Erythroblast (primary cell): Measurements from ENCODE around the gene CACNA1C.

Experiments
- GATA1 ChIP-seq: IDR thresholded peaks from 2 replicates; pipeline ENCODE4 v1.6.1; 2011; ENCODE audit warnings: low read depth, mild to moderate bottlenecking, control low read depth, low read length, moderate library complexity
- POLR2A ChIP-seq: IDR thresholded peaks from 2 replicates; pipeline ENCODE4 v1.6.1; 2011; ENCODE audit warnings: mild to moderate bottlenecking, low read length

- TF ChIP-seq POLR2A (no peak), GATA1 (no peak)
Observed at GRCh38 chr12:2461046-2461445, 408.3 kb downstream of the CACNA1C start.
